GM23338 (cell line): ENCODE data around the gene HAS3. TPM values are rescaled to one million over a fixed set of nuclear protein-coding genes. Genes with fewer than 3 reads are reported as not detected.

Source experiments
- ATAC-seq: fragments of 200-7000 bp; cut with Tn5 transposase; 3 replicates; pipeline ENCODE4 v1.9.1; 2020
- DNase-seq: peaks from one replicate; pipeline ENCODE4 v3.0.0-alpha.2; 2015; ENCODE audit warnings: low spot score
- H2AFZ ChIP-seq: fragments of 200-600 bp; sonication (generic); 2 replicates; pipeline ENCODE4 v1.8.0; 2016; ENCODE audit warnings: antibody characterized with exemption, mild to moderate bottlenecking, moderate library complexity
- H3F3A ChIP-seq: fragments of 200-600 bp; sonication (generic); replicated peaks from 2 replicates; pipeline ENCODE4 v1.8.0; 2017; ENCODE audit warnings: antibody characterized with exemption, mixed run types, low read depth
- H3K27ac ChIP-seq: fragments of 200-600 bp; sonication (generic); 2 replicates; pipeline ENCODE4 v1.6.1; 2016; ENCODE audit warnings: low read depth
- H3K27me3 ChIP-seq: fragments of 200-600 bp; sonication (generic); 2 replicates; pipeline ENCODE4 v1.8.0; 2016; ENCODE audit warnings: mild to moderate bottlenecking, mixed run types, moderate library complexity; ENCODE audit not compliant: insufficient read depth
- H3K36me3 ChIP-seq: fragments of 200-600 bp; sonication (generic); 2 replicates; pipeline ENCODE4 v1.8.0; 2016; ENCODE audit warnings: mild to moderate bottlenecking; ENCODE audit not compliant: insufficient read depth
- H3K4me1 ChIP-seq: fragments of 200-600 bp; sonication (generic); 2 replicates; pipeline ENCODE4 v1.8.0; 2016; ENCODE audit warnings: mild to moderate bottlenecking, moderate library complexity; ENCODE audit not compliant: insufficient read depth
- H3K4me2 ChIP-seq: fragments of 200-600 bp; sonication (generic); 2 replicates; pipeline ENCODE4 v1.7.1; 2017; ENCODE audit warnings: mixed run types
- H3K4me3 ChIP-seq: fragments of 200-600 bp; sonication (generic); 2 replicates; pipeline ENCODE4 v1.6.1; 2016; ENCODE audit warnings: mixed run types
- H3K79me2 ChIP-seq: fragments of 200-600 bp; sonication (generic); replicated peaks from 2 replicates; pipeline ENCODE4 v1.8.0; 2017; ENCODE audit warnings: mild to moderate bottlenecking; ENCODE audit not compliant: insufficient read depth
- H3K9me2 ChIP-seq: fragments of 200-600 bp; sonication (generic); 2 replicates; pipeline ENCODE4 v1.8.0; 2017; ENCODE audit not compliant: insufficient read depth
- H4K20me1 ChIP-seq: fragments of 200-600 bp; sonication (generic); replicated peaks from 2 replicates; pipeline ENCODE4 v1.8.0; 2017; ENCODE audit warnings: mild to moderate bottlenecking; ENCODE audit not compliant: insufficient read depth
- H3K27ac Mint-ChIP-seq: 2 replicates; pipeline ENCODE4 v1.8.0; 2020; ENCODE audit warnings: inconsistent platforms, mild to moderate bottlenecking, moderate library complexity, mixed read lengths
- H3K27me3 Mint-ChIP-seq: 3 replicates; pipeline ENCODE4 v1.8.0; 2022; ENCODE audit warnings: low read depth, mild to moderate bottlenecking, moderate library complexity, mixed read lengths, inconsistent platforms; ENCODE audit not compliant: insufficient read depth, poor library complexity
- H3K36me3 Mint-ChIP-seq: 3 replicates; pipeline ENCODE4 v1.8.0; 2021; ENCODE audit warnings: low read depth, mild to moderate bottlenecking, inconsistent platforms, moderate library complexity, mixed read lengths
- H3K4me1 Mint-ChIP-seq: 3 replicates; pipeline ENCODE4 v1.8.0; 2020; ENCODE audit warnings: mild to moderate bottlenecking, inconsistent platforms, mixed read lengths
- H3K4me3 Mint-ChIP-seq: 3 replicates; pipeline ENCODE4 v1.8.0; 2021; ENCODE audit warnings: moderate library complexity, mild to moderate bottlenecking, inconsistent platforms, mixed read lengths
- H3K9me3 Mint-ChIP-seq: 3 replicates; pipeline ENCODE4 v1.8.0; 2020; ENCODE audit warnings: moderate library complexity, mild to moderate bottlenecking, inconsistent platforms, mixed read lengths
- CREB1 ChIP-seq: fragments of 250-450 bp; sonication (Bioruptor Pico); IDR thresholded peaks from 2 replicates; pipeline ENCODE4 v1.5.0; 2020; ENCODE audit warnings: low read depth, mild to moderate bottlenecking, moderate library complexity
- ETS1 ChIP-seq: IDR thresholded peaks from 2 replicates; pipeline ENCODE4 v1.6.1; 2016; ENCODE audit warnings: antibody characterized with exemption
- EZH2 ChIP-seq: fragments of 200-600 bp; sonication (generic); IDR thresholded peaks from one replicate; pipeline ENCODE4 v1.8.0; 2017; ENCODE audit warnings: antibody characterized with exemption, mild to moderate bottlenecking, low read depth; ENCODE audit not compliant: unreplicated experiment
- EZH2phosphoT487 ChIP-seq: fragments of 200-600 bp; sonication (generic); IDR thresholded peaks from one replicate; pipeline ENCODE4 v1.8.1; 2018; ENCODE audit warnings: antibody characterized with exemption; ENCODE audit not compliant: unreplicated experiment
- JUNB ChIP-seq: IDR thresholded peaks from one replicate; pipeline ENCODE4 v1.6.1; 2016; ENCODE audit warnings: antibody characterized with exemption; ENCODE audit not compliant: unreplicated experiment
- NANOG ChIP-seq: IDR thresholded peaks from 2 replicates; pipeline ENCODE4 v1.6.1; 2016; ENCODE audit warnings: antibody characterized with exemption, borderline replicate concordance
- POLR2AphosphoS5 ChIP-seq: IDR thresholded peaks from 2 replicates; pipeline ENCODE4 v1.6.1; 2016; ENCODE audit warnings: antibody characterized with exemption, low read depth
- STAT1 ChIP-seq: IDR thresholded peaks from one replicate; pipeline ENCODE4 v1.6.1; 2016; ENCODE audit warnings: antibody characterized with exemption; ENCODE audit not compliant: unreplicated experiment
- ZNF114 ChIP-seq: fragments of 250-450 bp; sonication (Bioruptor Pico); IDR thresholded peaks from 2 replicates; pipeline ENCODE4 v1.5.0; 2020; ENCODE audit warnings: mild to moderate bottlenecking, moderate library complexity
- ZNF331 ChIP-seq: fragments of 250-450 bp; sonication (Bioruptor Pico); IDR thresholded peaks from 2 replicates; pipeline ENCODE4 v1.5.0; 2020; ENCODE audit warnings: low read depth, mild to moderate bottlenecking, moderate library complexity
- polyA plus RNA-seq: library from polyadenylated mRNA; unstranded; fragments of >200 nt; fragmentation: Nextera tagmentation; extraction: Ambion mirVana; gene quantifications from 2 replicates; pipeline ENCODE4 v1.2.1, GENCODE V29; 2016
- total RNA-seq: library from RNA; depleted of rRNA; stranded (reverse); fragments of >200 nt; shearing (Covaris generic); gene quantifications from 2 replicates; pipeline ENCODE4 v1.2.3, GENCODE V29; 2014
- TF ChIP-seq, protein P1 (sequence below): IDR thresholded peaks from one replicate; pipeline ENCODE4 v1.6.1; 2018; ENCODE audit warnings: antibody characterized with exemption; ENCODE audit not compliant: unreplicated experiment

The HAS3 gene
- total and polyA plus RNA-seq, 2 experiments from 2014 or later = 7.3 to 54.9 TPM

DNA sequence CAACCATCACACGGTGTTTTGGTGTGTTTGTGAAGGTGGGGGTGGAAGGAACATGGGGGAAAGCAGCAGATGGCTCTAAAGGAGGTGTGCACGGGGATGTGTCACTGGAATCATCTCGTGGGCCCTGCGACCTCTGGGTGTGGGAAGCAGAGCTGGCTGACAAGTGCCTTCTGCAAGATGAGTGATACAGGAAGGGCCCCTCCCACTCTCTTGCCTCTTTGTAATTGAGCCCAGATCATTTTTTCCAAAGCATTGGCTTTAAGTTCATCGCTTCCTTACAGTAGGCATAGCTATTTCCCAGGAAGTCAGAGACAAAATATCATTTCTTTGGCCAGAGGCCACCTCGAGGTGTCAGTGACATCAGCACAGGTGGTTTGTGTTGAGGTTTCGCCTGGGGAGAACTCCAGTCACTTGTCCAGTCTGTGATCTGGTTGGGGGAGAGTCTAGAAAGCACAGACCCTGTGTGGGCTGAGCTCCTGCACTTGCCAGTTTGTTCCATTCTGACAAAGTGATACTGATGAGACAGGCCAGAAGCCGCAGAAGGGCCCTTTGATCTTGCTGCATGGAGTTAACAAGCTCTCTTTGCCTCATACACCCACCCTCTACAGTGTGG lies 60.9 kb downstream of the HAS3 start (continued):
- TF ChIP-seq EZH2 (no peak), JUNB (no peak), ETS1 (no peak), POLR2AphosphoS5 (no peak), STAT1 (no peak), CREB1 (CRISPR knock-in tag) (no peak), NANOG (no peak), ZNF331 (no peak), ZNF114 (CRISPR knock-in tag) (no peak)
- TF ChIP-seq, protein P1, sequence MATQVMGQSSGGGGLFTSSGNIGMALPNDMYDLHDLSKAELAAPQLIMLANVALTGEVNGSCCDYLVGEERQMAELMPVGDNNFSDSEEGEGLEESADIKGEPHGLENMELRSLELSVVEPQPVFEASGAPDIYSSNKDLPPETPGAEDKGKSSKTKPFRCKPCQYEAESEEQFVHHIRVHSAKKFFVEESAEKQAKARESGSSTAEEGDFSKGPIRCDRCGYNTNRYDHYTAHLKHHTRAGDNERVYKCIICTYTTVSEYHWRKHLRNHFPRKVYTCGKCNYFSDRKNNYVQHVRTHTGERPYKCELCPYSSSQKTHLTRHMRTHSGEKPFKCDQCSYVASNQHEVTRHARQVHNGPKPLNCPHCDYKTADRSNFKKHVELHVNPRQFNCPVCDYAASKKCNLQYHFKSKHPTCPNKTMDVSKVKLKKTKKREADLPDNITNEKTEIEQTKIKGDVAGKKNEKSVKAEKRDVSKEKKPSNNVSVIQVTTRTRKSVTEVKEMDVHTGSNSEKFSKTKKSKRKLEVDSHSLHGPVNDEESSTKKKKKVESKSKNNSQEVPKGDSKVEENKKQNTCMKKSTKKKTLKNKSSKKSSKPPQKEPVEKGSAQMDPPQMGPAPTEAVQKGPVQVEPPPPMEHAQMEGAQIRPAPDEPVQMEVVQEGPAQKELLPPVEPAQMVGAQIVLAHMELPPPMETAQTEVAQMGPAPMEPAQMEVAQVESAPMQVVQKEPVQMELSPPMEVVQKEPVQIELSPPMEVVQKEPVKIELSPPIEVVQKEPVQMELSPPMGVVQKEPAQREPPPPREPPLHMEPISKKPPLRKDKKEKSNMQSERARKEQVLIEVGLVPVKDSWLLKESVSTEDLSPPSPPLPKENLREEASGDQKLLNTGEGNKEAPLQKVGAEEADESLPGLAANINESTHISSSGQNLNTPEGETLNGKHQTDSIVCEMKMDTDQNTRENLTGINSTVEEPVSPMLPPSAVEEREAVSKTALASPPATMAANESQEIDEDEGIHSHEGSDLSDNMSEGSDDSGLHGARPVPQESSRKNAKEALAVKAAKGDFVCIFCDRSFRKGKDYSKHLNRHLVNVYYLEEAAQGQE = no peak

DNA sequence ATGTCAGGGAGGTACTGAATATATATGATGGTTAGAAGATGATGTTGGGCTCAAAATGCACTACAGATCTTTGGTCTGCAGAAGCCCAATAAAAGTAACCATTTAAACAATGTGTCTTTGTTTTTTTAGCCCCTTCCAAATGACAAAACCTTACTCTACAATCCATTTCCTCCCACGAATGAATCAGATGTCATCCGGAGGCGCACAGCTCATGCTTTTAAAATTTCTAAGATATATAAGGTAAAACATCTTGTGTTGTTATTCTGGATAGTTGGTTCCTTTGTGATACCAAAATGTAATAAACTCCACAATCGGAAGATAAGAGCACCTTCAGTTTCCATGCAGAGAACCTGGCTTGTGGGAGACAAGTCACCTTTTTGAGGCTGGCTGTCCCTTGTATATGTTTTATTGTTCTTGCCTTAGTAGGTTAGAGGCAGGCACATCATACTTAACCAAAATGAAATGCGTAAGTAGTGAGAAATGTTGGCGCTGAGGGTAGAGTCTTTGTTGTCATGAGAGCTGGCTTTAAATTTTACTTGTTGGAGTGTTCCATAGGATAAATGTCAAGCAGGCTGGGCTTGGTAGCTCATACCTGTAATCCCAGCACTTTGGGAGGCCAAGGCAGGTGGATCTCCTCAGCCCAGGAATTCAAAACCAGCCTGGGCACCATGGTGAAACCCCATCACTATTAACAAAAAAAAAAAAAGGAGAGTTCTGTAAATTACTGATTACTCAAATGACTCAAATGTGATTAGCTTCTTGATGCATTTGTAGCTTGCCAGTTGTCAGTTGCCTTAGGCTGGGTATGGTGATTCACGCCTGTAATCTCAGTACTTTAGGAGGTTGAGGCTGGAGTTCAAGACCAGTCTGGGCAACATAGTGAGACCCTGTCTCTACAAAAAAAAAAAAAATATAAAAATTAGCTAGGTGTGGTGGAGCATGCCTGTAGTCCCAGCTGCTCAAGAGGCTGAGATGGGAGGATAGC lies 61.8 kb downstream of the HAS3 start:
- Mint-ChIP-seq H3K27ac (no peak overlapping the region), H3K27me3 (peaks cover 4% of the 10 kb centered on the region), H3K36me3 (peaks cover 72% of the 10 kb centered on the region), H3K9me3 (no peaks in the 10 kb centered on the region; the same call in 2 of the 3 replicates), H3K4me3 (no peak overlapping the region), H3K4me1 (peaks cover 8% of the 10 kb centered on the region; the same call in 1 of the 3 replicates)
- Histone ChIP-seq H3K9me2 (no peaks in the 10 kb centered on the region), H4K20me1 (peaks cover 15% of the 10 kb centered on the region; the same call in 1 of the 2 replicates), H3K4me3 (no peak overlapping the region), H3K36me3 (peaks cover 48% of the 10 kb centered on the region), H2AFZ (no peak overlapping the region), H3K79me2 (no peaks in the 10 kb centered on the region), H3K27me3 (no peaks in the 10 kb centered on the region), H3F3A (0 out of 2 replicates have a peak, but pooled peaks cover 6% of the 10 kb centered on the region), H3K4me2 (no peak overlapping the region), H3K27ac (no peak overlapping the region), H3K4me1 (no peaks in the 10 kb centered on the region)
- ATAC-seq (no peak), DNase-seq (no peak)
- no peak for TF ChIP-seq CREB1 (CRISPR knock-in tag)
- no peak for TF ChIP-seq EZH2
- TF ChIP-seq, protein P1 = no peak
- TF ChIP-seq STAT1 = no peak
- TF ChIP-seq ZNF114 (CRISPR knock-in tag) = no peak
- TF ChIP-seq EZH2phosphoT487 = no peak
